Liver (tissue), 9 donors: ENCODE data around the gene SUGP2. TPM values are rescaled to one million over a fixed set of nuclear protein-coding genes. Genes with fewer than 3 reads are reported as not detected.

ENCODE experiments used
- DNase-seq: peaks from one replicate; pipeline ENCODE4 v3.0.0-alpha.2; 2017; ENCODE audit warnings: low spot score
- H3K27ac ChIP-seq, 2 donors: one replicate each; pipeline ENCODE4 v1.7.0; 2013; ENCODE audit warnings: inconsistent platforms in 2 of 2, low read length in 2 of 2, control low read depth in 1 of 2, low read depth in 1 of 2, mild to moderate bottlenecking in 1 of 2
- H3K27me3 ChIP-seq, 4 donors: one replicate each; pipeline versions ENCODE4 v1.6.1 to v1.7.0; 2013; ENCODE audit warnings: low read length in 3 of 4, inconsistent platforms in 1 of 4, mild to moderate bottlenecking in 1 of 4, moderate library complexity in 1 of 4; ENCODE audit not compliant: control insufficient read depth in 4 of 4, insufficient read depth in 4 of 4
- H3K36me3 ChIP-seq, 4 donors: one replicate each; pipeline versions ENCODE4 v1.6.1 to v1.7.0; 2013; ENCODE audit warnings: low read length in 3 of 4, mild to moderate bottlenecking in 3 of 4, low read depth in 1 of 4, moderate library complexity in 1 of 4; ENCODE audit not compliant: control insufficient read depth in 4 of 4, insufficient read depth in 3 of 4
- H3K4me1 ChIP-seq, 4 donors: one replicate each; pipeline versions ENCODE4 v1.6.1 to v1.7.0; 2013; ENCODE audit warnings: low read length in 3 of 4, mild to moderate bottlenecking in 3 of 4, moderate library complexity in 1 of 4; ENCODE audit not compliant: control insufficient read depth in 4 of 4, insufficient read depth in 4 of 4
- H3K4me3 ChIP-seq, 3 donors: one replicate each; pipeline versions ENCODE4 v1.6.1 to v1.7.0; 2013; ENCODE audit warnings: low read length in 3 of 3, control low read depth in 1 of 3, low read depth in 1 of 3, mild to moderate bottlenecking in 1 of 3
- H3K9ac ChIP-seq, 2 donors: one replicate each; pipeline ENCODE4 v1.7.0; 2013; ENCODE audit warnings: low read length in 2 of 2, mild to moderate bottlenecking in 2 of 2, moderate library complexity in 2 of 2, control low read depth in 1 of 2, low read depth in 1 of 2
- H3K9me3 ChIP-seq, 4 donors: one replicate each; pipeline versions ENCODE4 v1.6.1 to v1.7.0; 2013; ENCODE audit warnings: low read length in 3 of 4; ENCODE audit not compliant: control insufficient read depth in 4 of 4
- ATF3 ChIP-seq: IDR thresholded peaks from 2 replicates; pipeline ENCODE4 v1.6.1; 2016; ENCODE audit warnings: antibody characterized with exemption
- CTCF ChIP-seq: fragments of 150-350 bp; IDR thresholded peaks from 2 replicates; pipeline ENCODE4 v1.5.1; 2017; ENCODE audit warnings: improper control_type of control experiment, low read depth, low read length; ENCODE audit not compliant: missing input control
- EGR1 ChIP-seq, 2 donors: IDR thresholded peaks; 2 replicates each; pipeline ENCODE4 v1.6.1; 2016 to 2018; ENCODE audit warnings: antibody characterized with exemption in 2 of 2, low read depth in 2 of 2
- FOXA1 ChIP-seq: IDR thresholded peaks from 2 replicates; pipeline ENCODE4 v1.6.1; 2016; ENCODE audit warnings: antibody characterized with exemption
- HNF4A ChIP-seq, 2 donors: conservative IDR thresholded peaks; 2 replicates each; pipeline ENCODE4 v1.6.1; 2016; ENCODE audit warnings: antibody characterized with exemption in 2 of 2, mild to moderate bottlenecking in 2 of 2
- MAX ChIP-seq: IDR thresholded peaks from 2 replicates; pipeline ENCODE4 v1.6.1; 2016; ENCODE audit warnings: antibody characterized with exemption
- NR2F2 ChIP-seq: IDR thresholded peaks from 2 replicates; pipeline ENCODE4 v1.6.1; 2016; ENCODE audit warnings: antibody characterized with exemption
- RAD21 ChIP-seq, 2 donors: IDR thresholded peaks; 2 replicates each; pipeline ENCODE4 v1.6.1; 2016; ENCODE audit warnings: antibody characterized with exemption in 2 of 2, mild to moderate bottlenecking in 2 of 2
- REST ChIP-seq: IDR thresholded peaks from 2 replicates; pipeline ENCODE4 v1.6.1; 2016; ENCODE audit warnings: antibody characterized with exemption, mild to moderate bottlenecking
- RXRA ChIP-seq, 2 donors: IDR thresholded peaks; 2 replicates each; pipeline ENCODE4 v1.6.1; 2017 to 2018; ENCODE audit warnings: antibody characterized with exemption in 2 of 2, mild to moderate bottlenecking in 1 of 2
- SP1 ChIP-seq: IDR thresholded peaks from 2 replicates; pipeline ENCODE4 v1.6.1; 2018; ENCODE audit warnings: antibody characterized with exemption, mild to moderate bottlenecking
- TAF1 ChIP-seq: conservative IDR thresholded peaks from 2 replicates; pipeline ENCODE4 v1.6.1; 2016; ENCODE audit warnings: antibody characterized with exemption, mild to moderate bottlenecking
- YY1 ChIP-seq: IDR thresholded peaks from 2 replicates; pipeline ENCODE4 v1.6.1; 2016; ENCODE audit warnings: antibody characterized with exemption, mild to moderate bottlenecking
- ZBTB33 ChIP-seq: IDR thresholded peaks from 2 replicates; pipeline ENCODE4 v1.6.1; 2016; ENCODE audit warnings: antibody characterized with exemption
- WGBS: extraction: QIAGEN DNeasy Blood & Tissue Kit; methylation state at CpG from one replicate; pipeline ENCODE4 v1.1.7; 2013; 5-methylcytosine and 5-hydroxymethylcytosine counted together
- polyA plus RNA-seq, 2 donors: library from polyadenylated mRNA; stranded (reverse) in 1 of 2; unstranded in 1 of 2; fragments of 200-250 nt in 1 of 2; fragments of >200 nt in 1 of 2; fragmentation: Nextera tagmentation in 1 of 2; extraction: Ambion mirVana in 1 of 2; gene quantifications; one replicate each; pipeline versions ENCODE4 v1.2.1 to v1.2.3, GENCODE V29; 2013 to 2015
- total RNA-seq, 2 donors: library from RNA; depleted of rRNA; stranded (reverse); fragments of >200 nt; gene quantifications; one replicate each; pipeline ENCODE4 v1.2.3, GENCODE V29; 2014
- donor health status: healthy.
- donor health status: healthy.
- donor health status: healthy.
- donor health status: healthy.
- donor health status: healthy.

Gene SUGP2
- total and polyA plus RNA-seq, 4 donors = 9.6 to 29.0 (median 19.2) TPM

GRCh38 chr19:18987456-18987855 lies 45.9 kb downstream of the SUGP2 start:
- H3K9me3 ChIP-seq = no peaks in the 10 kb centered on the region
- peaks cover 0 to 3% (median 0%) of the 10 kb centered on the region in 4 donors for H3K4me1 ChIP-seq
- no peak for TF ChIP-seq YY1
- TF ChIP-seq EGR1 (IDR thresholded peaks at IDR 0.05; ENCODE audit: low read depth in 2 of 2) = no peak
- TF ChIP-seq RXRA (IDR thresholded peaks at IDR 0.05) = no peak
- no peak for TF ChIP-seq FOXA1
- no peak overlapping the region for H3K4me3 ChIP-seq
- H3K9ac ChIP-seq = no peak overlapping the region
- H3K27me3 ChIP-seq = peaks cover 0 to 3% (median 0%) of the 10 kb centered on the region in 4 donors
- H3K27ac ChIP-seq = no peak overlapping the region
- no peak for DNase-seq
- H3K36me3 ChIP-seq = peaks cover 0 to 7% (median under 1%) of the 10 kb centered on the region in 4 donors
- WGBS = 58% methylated on average over 4 of the region's 4 CpGs

GRCh38 chr19:18985257-18985656 lies 48.1 kb downstream of the SUGP2 start:
- Histone ChIP-seq H3K9ac (no peak overlapping the region), H3K36me3 (no peaks in the 10 kb centered on the region), H3K4me3 (no peak overlapping the region), H3K4me1 (peaks cover 0 to 3% (median 0%) of the 10 kb centered on the region in 4 donors), H3K27ac (peak overlapping the region in 1 of 2 donors; percentile 33), H3K27me3 (peaks cover 0 to 3% (median 0%) of the 10 kb centered on the region in 4 donors), H3K9me3 (no peaks in the 10 kb centered on the region)
- TF ChIP-seq RAD21 (IDR thresholded peaks at IDR 0.05) (peak in 1 of 2 donors; percentile 27), EGR1 (IDR thresholded peaks at IDR 0.05; ENCODE audit: low read depth in 2 of 2) (no peak)
- DNase-seq = no peak
- 59% methylated on average over 7 of the region's 7 CpGs for WGBS

- Histone ChIP-seq H3K4me1 (peaks cover 0 to 3% (median 0%) of the 10 kb centered on the region in 4 donors), H3K36me3 (no peaks in the 10 kb centered on the region), H3K27me3 (peaks cover 0 to 3% (median 0%) of the 10 kb centered on the region in 4 donors), H3K4me3 (no peak overlapping the region), H3K9ac (no peak overlapping the region), H3K27ac (no peak overlapping the region), H3K9me3 (no peaks in the 10 kb centered on the region)
- no peak for TF ChIP-seq TAF1
- TF ChIP-seq YY1 = no peak
- TF ChIP-seq REST = no peak
- no peak for TF ChIP-seq EGR1 (IDR thresholded peaks at IDR 0.05; ENCODE audit: low read depth in 2 of 2)
- no peak for TF ChIP-seq SP1
- no peak for TF ChIP-seq NR2F2
- no peak for TF ChIP-seq RXRA (IDR thresholded peaks at IDR 0.05)
- TF ChIP-seq FOXA1 = no peak
- TF ChIP-seq MAX = no peak
- no peak for TF ChIP-seq ZBTB33
- no peak for TF ChIP-seq CTCF
- TF ChIP-seq HNF4A (conservative IDR thresholded peaks at IDR 0.05) = no peak
- no peak for TF ChIP-seq ATF3
- WGBS = 78% methylated on average over 3 of the region's 3 CpGs
- no peak for DNase-seq
Observed at GRCh38 chr19:18984251-18984650, 49.1 kb downstream of the SUGP2 start.
